ENCODE results near the gene CLDN3. TPM values are rescaled to one million over a fixed set of nuclear protein-coding genes. Genes with fewer than 3 reads are reported as not detected.
A peak's percentile ranks its signal among the peaks of the same experiment; 100 is the strongest.

Gene CLDN3
- total and polyA plus RNA-seq, 2 of the 4 experiments (the other 2 are of a cell fraction) = 0.12 to 0.18 TPM

- TF ChIP-seq NFE2L2 (IDR thresholded peaks at IDR 0.05; ENCODE audit: low read depth, low read length) = no peak
- no peak for TF ChIP-seq RFX5 (IDR thresholded peaks at IDR 0.05; ENCODE audit: low read depth, low read length)
- TF ChIP-seq CHD1 (IDR thresholded peaks at IDR 0.05; ENCODE audit: low read depth, low read length) = no peak
- TF ChIP-seq FOS (IDR thresholded peaks at IDR 0.05; ENCODE audit: low read depth, low read length) = no peak
- Histone ChIP-seq H3K4ac (ENCODE audit: low read depth, low read length) (no peak overlapping the region), H4K91ac (ENCODE audit: insufficient read depth, low read depth, low read length) (no peak overlapping the region), H2BK15ac (ENCODE audit: low read depth, low read length) (no peak overlapping the region), H3K14ac (replicated peaks; ENCODE audit: low read depth, low read length) (no peak overlapping the region), H2AFZ (replicated peaks; ENCODE audit: low read length, poor library complexity) (peak overlapping the region; percentile 67), H3K27me3 (ENCODE audit: control insufficient read depth, insufficient read depth, low read length) (no peaks in the 10 kb centered on the region), H3K9me1 (ENCODE audit: insufficient read depth, low read length) (peaks cover 8% of the 10 kb centered on the region), H3K79me1 (ENCODE audit: low read depth in 1 of 2, low read length in 2 of 2) (peaks cover 5 to 27% of the 10 kb centered on the region in 2 experiments; a peak in 3 of 4 replicates), H4K8ac (ENCODE audit: low read depth in 2 of 2, low read length in 2 of 2) (no peak overlapping the region), H3K4me2 (ENCODE audit: low read depth, low read length) (peak overlapping the region; percentile 86), H4K5ac (ENCODE audit: low read depth, low read length) (no peak overlapping the region), H2BK5ac (ENCODE audit: low read depth, low read length, poor library complexity, severe bottlenecking) (no peak overlapping the region), H4K20me1 (ENCODE audit: insufficient read depth, low read length) (peaks cover 3% of the 10 kb centered on the region; the same call in 1 of the 2 replicates), H3K4me3 (ENCODE audit: insufficient read depth, low read depth, low read length) (peak overlapping the region; percentile 99), H2AK5ac (ENCODE audit: low read depth, low read length) (peak overlapping the region; percentile 48), H3K4me1 (ENCODE audit: control insufficient read depth, insufficient read depth, low read length) (peaks cover 7% of the 10 kb centered on the region), H3K9ac (ENCODE audit: low read depth, low read length) (no peak overlapping the region), H3K9me3 (ENCODE audit: control insufficient read depth, insufficient read depth, low read length) (no peaks in the 10 kb centered on the region), H3K23ac (ENCODE audit: low read depth, low read length) (0 out of 2 replicates have a peak overlapping the region, but pooled peaks have one; percentile 5), H3K36me3 (ENCODE audit: control insufficient read depth, insufficient read depth, low read length) (0 out of 2 replicates have a peak, but pooled peaks cover 6% of the 10 kb centered on the region), H3K27ac (ENCODE audit: insufficient read depth, low read length) (no peak overlapping the region), H3K18ac (ENCODE audit: low read depth, low read length) (no peak overlapping the region), H3K56ac (ENCODE audit: extremely low read depth, insufficient read depth, low read length) (no peak overlapping the region), H2BK120ac (ENCODE audit: low read depth, low read length) (no peak overlapping the region), H2BK20ac (ENCODE audit: low read depth, low read length) (no peak overlapping the region), H2AK9ac (replicated peaks; ENCODE audit: low read depth, low read length, poor library complexity) (peak overlapping the region; percentile 47)
- intact Hi-C loops (cut with micrococcal nuclease) (loop anchor here (5.0 kb wide), 1 partner anchor 115 kb away; no protein-coding TSS in a partner anchor), dilution Hi-C loops (cut with HindIII; ENCODE audit: low sequenced_read_pairs, unreplicated experiment) (no loop called here), in situ Hi-C loops (cut with MboI; ENCODE audit: low sequenced_read_pairs) (no loop called here)
- DNase-seq (no peak), ATAC-seq (ENCODE audit: low read depth) (no peak)
- WGBS, 2 experiments (ENCODE audit: extremely low coverage in 2 of 2, insufficient read length in 1 of 2) = 85% methylated on average over 8 of the region's 17 CpGs; no CpG with 5 or more reads in 1 of the 2 experiments
- POLR2A ChIA-PET (ENCODE audit: unreplicated experiment) = interaction anchor here (0.5 kb wide), 1 partner anchor 62 kb away, joined by 4 read pairs; no protein-coding TSS in a partner anchor
- no TSS peak for BruUV-seq (replicated peaks)
- CTCF ChIA-PET = interaction anchor here (1.6 kb wide), 1 partner anchor 12 kb away, joined by 6 read pairs; no protein-coding TSS in a partner anchor
Measured at GRCh38 chr7:73737491-73738219, 32.4 kb downstream of the CLDN3 start.
